Stimulated activated naive CD8-positive, alpha-beta T cell treated with anti-CD3 and anti-CD28 coated beads, Interleukin-15, Interleukin-2, amounts not matched to agents 100 ng/mL and 50 ng/mL, for 24 hours (primary cell): Measurements from ENCODE around the gene CSNK1A1L.

Source experiments
- H3K27ac Mint-ChIP-seq: one replicate; pipeline ENCODE4 v1.8.0; 2021; ENCODE audit warnings: mild to moderate bottlenecking, mixed read lengths
- H3K27me3 Mint-ChIP-seq: one replicate; pipeline ENCODE4 v1.8.0; 2021; ENCODE audit warnings: mixed read lengths
- H3K36me3 Mint-ChIP-seq: one replicate; pipeline ENCODE4 v1.8.0; 2021; ENCODE audit warnings: low read depth, mixed read lengths
- H3K4me1 Mint-ChIP-seq: one replicate; pipeline ENCODE4 v1.8.0; 2021; ENCODE audit warnings: low read depth, mixed read lengths
- H3K4me3 Mint-ChIP-seq: one replicate; pipeline ENCODE4 v1.8.0; 2021; ENCODE audit warnings: mild to moderate bottlenecking, mixed read lengths
- H3K9me3 Mint-ChIP-seq: one replicate; pipeline ENCODE4 v1.8.0; 2021; ENCODE audit warnings: mixed read lengths

The CSNK1A1L gene

GRCh38 chr13:37127691-37128241 lies 22.3 kb upstream of the CSNK1A1L start:
- no peaks in the 10 kb centered on the region for H3K36me3 Mint-ChIP-seq
- peaks cover 3% of the 10 kb centered on the region for H3K9me3 Mint-ChIP-seq
- H3K27ac Mint-ChIP-seq: no peak overlapping the region
- H3K27me3 Mint-ChIP-seq: peaks cover 4% of the 10 kb centered on the region
- H3K4me1 Mint-ChIP-seq: no peaks in the 10 kb centered on the region
- H3K4me3 Mint-ChIP-seq: no peak overlapping the region

GRCh38 chr13:37123337-37123736 lies 17.9 kb upstream of the CSNK1A1L start:
- Mint-ChIP-seq H3K9me3 (no peaks in the 10 kb centered on the region), H3K27ac (no peak overlapping the region), H3K4me3 (no peak overlapping the region), H3K27me3 (peaks cover 11% of the 10 kb centered on the region), H3K4me1 (no peaks in the 10 kb centered on the region), H3K36me3 (no peaks in the 10 kb centered on the region)

GRCh38 chr13:37118016-37118415 lies 12.6 kb upstream of the CSNK1A1L start:
- peaks cover 15% of the 10 kb centered on the region for H3K27me3 Mint-ChIP-seq
- H3K27ac Mint-ChIP-seq: no peak overlapping the region
- H3K36me3 Mint-ChIP-seq: no peaks in the 10 kb centered on the region
- H3K4me3 Mint-ChIP-seq: no peak overlapping the region
- no peaks in the 10 kb centered on the region for H3K4me1 Mint-ChIP-seq
- H3K9me3 Mint-ChIP-seq: no peaks in the 10 kb centered on the region

- no peak overlapping the region for H3K27ac Mint-ChIP-seq
- no peak overlapping the region for H3K4me3 Mint-ChIP-seq
- H3K4me1 Mint-ChIP-seq: no peaks in the 10 kb centered on the region
- no peaks in the 10 kb centered on the region for H3K9me3 Mint-ChIP-seq
- H3K36me3 Mint-ChIP-seq: no peaks in the 10 kb centered on the region
- H3K27me3 Mint-ChIP-seq: peaks cover 11% of the 10 kb centered on the region
These were observed 8.8 kb upstream of the CSNK1A1L start for GRCh38 chr13:37114250-37114649.

- H3K36me3 Mint-ChIP-seq: no peaks in the 10 kb centered on the region
- no peaks in the 10 kb centered on the region for H3K9me3 Mint-ChIP-seq
- H3K4me1 Mint-ChIP-seq: no peaks in the 10 kb centered on the region
- H3K4me3 Mint-ChIP-seq: no peak overlapping the region
- peaks cover 11% of the 10 kb centered on the region for H3K27me3 Mint-ChIP-seq
- no peak overlapping the region for H3K27ac Mint-ChIP-seq
These were observed 8.1 kb upstream of the CSNK1A1L start for GRCh38 chr13:37113534-37113933.

- no peaks in the 10 kb centered on the region for H3K9me3 Mint-ChIP-seq
- H3K36me3 Mint-ChIP-seq: no peaks in the 10 kb centered on the region
- peaks cover 23% of the 10 kb centered on the region for H3K27me3 Mint-ChIP-seq
- no peak overlapping the region for H3K27ac Mint-ChIP-seq
- no peaks in the 10 kb centered on the region for H3K4me1 Mint-ChIP-seq
- no peak overlapping the region for H3K4me3 Mint-ChIP-seq
These were observed 3.7 kb upstream of the CSNK1A1L start for GRCh38 chr13:37109051-37109678.

- Mint-ChIP-seq H3K36me3 (no peaks in the 10 kb centered on the region), H3K4me3 (no peak overlapping the region), H3K27me3 (peaks cover 23% of the 10 kb centered on the region), H3K9me3 (no peaks in the 10 kb centered on the region), H3K4me1 (no peaks in the 10 kb centered on the region), H3K27ac (no peak overlapping the region)
These were observed 2.4 kb upstream of the CSNK1A1L start for GRCh38 chr13:37107868-37108267.

GRCh38 chr13:37107456-37107855 lies 2.0 kb upstream of the CSNK1A1L start:
- Mint-ChIP-seq H3K27ac (no peak overlapping the region), H3K9me3 (no peaks in the 10 kb centered on the region), H3K4me1 (no peaks in the 10 kb centered on the region), H3K27me3 (peaks cover 23% of the 10 kb centered on the region), H3K36me3 (no peaks in the 10 kb centered on the region), H3K4me3 (no peak overlapping the region)

GRCh38 chr13:37106642-37107041 lies 1.2 kb upstream of the CSNK1A1L start:
- H3K4me3 Mint-ChIP-seq: no peak overlapping the region
- no peaks in the 10 kb centered on the region for H3K9me3 Mint-ChIP-seq
- H3K4me1 Mint-ChIP-seq: no peaks in the 10 kb centered on the region
- no peak overlapping the region for H3K27ac Mint-ChIP-seq
- peaks cover 27% of the 10 kb centered on the region for H3K27me3 Mint-ChIP-seq
- no peaks in the 10 kb centered on the region for H3K36me3 Mint-ChIP-seq

- Mint-ChIP-seq H3K36me3 (no peaks in the 10 kb centered on the region), H3K27me3 (peaks cover 35% of the 10 kb centered on the region), H3K9me3 (no peaks in the 10 kb centered on the region), H3K27ac (no peak overlapping the region), H3K4me1 (no peaks in the 10 kb centered on the region), H3K4me3 (no peak overlapping the region)
These were observed 2.6 kb downstream of the CSNK1A1L start for GRCh38 chr13:37102896-37103295.

- no peaks in the 10 kb centered on the region for H3K9me3 Mint-ChIP-seq
- no peak overlapping the region for H3K27ac Mint-ChIP-seq
- peaks cover 11% of the 10 kb centered on the region for H3K4me1 Mint-ChIP-seq
- H3K36me3 Mint-ChIP-seq: no peaks in the 10 kb centered on the region
- H3K27me3 Mint-ChIP-seq: peaks cover 25% of the 10 kb centered on the region
- H3K4me3 Mint-ChIP-seq: no peak overlapping the region
These were observed 4.3 kb downstream of the CSNK1A1L start for GRCh38 chr13:37101201-37101600.

- Mint-ChIP-seq H3K27me3 (peaks cover 24% of the 10 kb centered on the region), H3K4me1 (peaks cover 11% of the 10 kb centered on the region), H3K36me3 (no peaks in the 10 kb centered on the region), H3K4me3 (no peak overlapping the region), H3K27ac (no peak overlapping the region), H3K9me3 (no peaks in the 10 kb centered on the region)
These were observed 4.7 kb downstream of the CSNK1A1L start for GRCh38 chr13:37100731-37101130.

GRCh38 chr13:37097076-37097475 lies 8.4 kb downstream of the CSNK1A1L start:
- H3K4me3 Mint-ChIP-seq: no peak overlapping the region
- H3K27ac Mint-ChIP-seq: peak overlapping the region; percentile 24
- no peaks in the 10 kb centered on the region for H3K36me3 Mint-ChIP-seq
- H3K9me3 Mint-ChIP-seq: no peaks in the 10 kb centered on the region
- peaks cover 11% of the 10 kb centered on the region for H3K27me3 Mint-ChIP-seq
- H3K4me1 Mint-ChIP-seq: peaks cover 11% of the 10 kb centered on the region

GRCh38 chr13:37094840-37095239 lies 10.6 kb downstream of the CSNK1A1L start:
- H3K27me3 Mint-ChIP-seq: peaks cover 7% of the 10 kb centered on the region
- H3K36me3 Mint-ChIP-seq: no peaks in the 10 kb centered on the region

GRCh38 chr13:37094099-37094498 lies 11.4 kb downstream of the CSNK1A1L start:
- no peak overlapping the region for H3K27ac Mint-ChIP-seq
- H3K4me1 Mint-ChIP-seq: peaks cover 11% of the 10 kb centered on the region
- peaks cover 7% of the 10 kb centered on the region for H3K27me3 Mint-ChIP-seq
- no peaks in the 10 kb centered on the region for H3K36me3 Mint-ChIP-seq
- no peak overlapping the region for H3K4me3 Mint-ChIP-seq
- no peaks in the 10 kb centered on the region for H3K9me3 Mint-ChIP-seq

More at GRCh38 chr13:37094840-37095239, 10.6 kb downstream of the CSNK1A1L start:
- Mint-ChIP-seq H3K27ac (no peak overlapping the region), H3K4me3 (no peak overlapping the region), H3K4me1 (peaks cover 11% of the 10 kb centered on the region), H3K9me3 (no peaks in the 10 kb centered on the region)

- Mint-ChIP-seq H3K27ac (no peak overlapping the region), H3K36me3 (no peaks in the 10 kb centered on the region), H3K27me3 (peaks cover 2% of the 10 kb centered on the region), H3K9me3 (no peaks in the 10 kb centered on the region), H3K4me3 (no peak overlapping the region), H3K4me1 (peaks cover 2% of the 10 kb centered on the region)
These were observed 13.6 kb downstream of the CSNK1A1L start for GRCh38 chr13:37091835-37092234.
